GM23338 (cell line): ENCODE data around the gene CTF1. TPM values are rescaled to one million over a fixed set of nuclear protein-coding genes. Genes with fewer than 3 reads are reported as not detected.
"Not testable (repeated sequence)": the region's sequence is repeated elsewhere in the genome, so short reads cannot be mapped to it uniquely, and the experiment has no call there.

Experiments used
- ATAC-seq: fragments of 200-7000 bp; cut with Tn5 transposase; 3 replicates; pipeline ENCODE4 v1.9.1; 2020
- DNase-seq: peaks from one replicate; pipeline ENCODE4 v3.0.0-alpha.2; 2015; ENCODE audit warnings: low spot score
- H2AFZ ChIP-seq: fragments of 200-600 bp; sonication (generic); 2 replicates; pipeline ENCODE4 v1.8.0; 2016; ENCODE audit warnings: antibody characterized with exemption, mild to moderate bottlenecking, moderate library complexity
- H3F3A ChIP-seq: fragments of 200-600 bp; sonication (generic); replicated peaks from 2 replicates; pipeline ENCODE4 v1.8.0; 2017; ENCODE audit warnings: antibody characterized with exemption, mixed run types, low read depth
- H3K27ac ChIP-seq: fragments of 200-600 bp; sonication (generic); 2 replicates; pipeline ENCODE4 v1.6.1; 2016; ENCODE audit warnings: low read depth
- H3K27me3 ChIP-seq: fragments of 200-600 bp; sonication (generic); 2 replicates; pipeline ENCODE4 v1.8.0; 2016; ENCODE audit warnings: mild to moderate bottlenecking, mixed run types, moderate library complexity; ENCODE audit not compliant: insufficient read depth
- H3K36me3 ChIP-seq: fragments of 200-600 bp; sonication (generic); 2 replicates; pipeline ENCODE4 v1.8.0; 2016; ENCODE audit warnings: mild to moderate bottlenecking; ENCODE audit not compliant: insufficient read depth
- H3K4me1 ChIP-seq: fragments of 200-600 bp; sonication (generic); 2 replicates; pipeline ENCODE4 v1.8.0; 2016; ENCODE audit warnings: mild to moderate bottlenecking, moderate library complexity; ENCODE audit not compliant: insufficient read depth
- H3K4me2 ChIP-seq: fragments of 200-600 bp; sonication (generic); 2 replicates; pipeline ENCODE4 v1.7.1; 2017; ENCODE audit warnings: mixed run types
- H3K4me3 ChIP-seq: fragments of 200-600 bp; sonication (generic); 2 replicates; pipeline ENCODE4 v1.6.1; 2016; ENCODE audit warnings: mixed run types
- H3K79me2 ChIP-seq: fragments of 200-600 bp; sonication (generic); replicated peaks from 2 replicates; pipeline ENCODE4 v1.8.0; 2017; ENCODE audit warnings: mild to moderate bottlenecking; ENCODE audit not compliant: insufficient read depth
- H3K9me2 ChIP-seq: fragments of 200-600 bp; sonication (generic); 2 replicates; pipeline ENCODE4 v1.8.0; 2017; ENCODE audit not compliant: insufficient read depth
- H4K20me1 ChIP-seq: fragments of 200-600 bp; sonication (generic); replicated peaks from 2 replicates; pipeline ENCODE4 v1.8.0; 2017; ENCODE audit warnings: mild to moderate bottlenecking; ENCODE audit not compliant: insufficient read depth
- H3K27ac Mint-ChIP-seq: 2 replicates; pipeline ENCODE4 v1.8.0; 2020; ENCODE audit warnings: inconsistent platforms, mild to moderate bottlenecking, moderate library complexity, mixed read lengths
- H3K27me3 Mint-ChIP-seq: 3 replicates; pipeline ENCODE4 v1.8.0; 2022; ENCODE audit warnings: low read depth, mild to moderate bottlenecking, moderate library complexity, mixed read lengths, inconsistent platforms; ENCODE audit not compliant: insufficient read depth, poor library complexity
- H3K36me3 Mint-ChIP-seq: 3 replicates; pipeline ENCODE4 v1.8.0; 2021; ENCODE audit warnings: low read depth, mild to moderate bottlenecking, inconsistent platforms, moderate library complexity, mixed read lengths
- H3K4me1 Mint-ChIP-seq: 3 replicates; pipeline ENCODE4 v1.8.0; 2020; ENCODE audit warnings: mild to moderate bottlenecking, inconsistent platforms, mixed read lengths
- H3K4me3 Mint-ChIP-seq: 3 replicates; pipeline ENCODE4 v1.8.0; 2021; ENCODE audit warnings: moderate library complexity, mild to moderate bottlenecking, inconsistent platforms, mixed read lengths
- H3K9me3 Mint-ChIP-seq: 3 replicates; pipeline ENCODE4 v1.8.0; 2020; ENCODE audit warnings: moderate library complexity, mild to moderate bottlenecking, inconsistent platforms, mixed read lengths
- CREB1 ChIP-seq: fragments of 250-450 bp; sonication (Bioruptor Pico); IDR thresholded peaks from 2 replicates; pipeline ENCODE4 v1.5.0; 2020; ENCODE audit warnings: low read depth, mild to moderate bottlenecking, moderate library complexity
- CTCF ChIP-seq, 2 experiments: fragments of 200-600 bp in 1 of 2; sonication (generic) in 1 of 2; conservative IDR thresholded peaks; 2 replicates each; pipeline versions ENCODE4 v1.5.1 to v1.6.1; 2016 to 2017; ENCODE audit warnings: antibody characterized with exemption in 2 of 2, low read depth in 2 of 2, mild to moderate bottlenecking in 2 of 2, moderate library complexity in 1 of 2
- EZH2 ChIP-seq: fragments of 200-600 bp; sonication (generic); IDR thresholded peaks from one replicate; pipeline ENCODE4 v1.8.0; 2017; ENCODE audit warnings: antibody characterized with exemption, mild to moderate bottlenecking, low read depth; ENCODE audit not compliant: unreplicated experiment
- REST ChIP-seq: IDR thresholded peaks from one replicate; pipeline ENCODE4 v1.6.1; 2018; ENCODE audit warnings: antibody characterized with exemption; ENCODE audit not compliant: unreplicated experiment
- ZNF331 ChIP-seq: fragments of 250-450 bp; sonication (Bioruptor Pico); IDR thresholded peaks from 2 replicates; pipeline ENCODE4 v1.5.0; 2020; ENCODE audit warnings: low read depth, mild to moderate bottlenecking, moderate library complexity
- polyA plus RNA-seq: library from polyadenylated mRNA; unstranded; fragments of >200 nt; fragmentation: Nextera tagmentation; extraction: Ambion mirVana; gene quantifications from 2 replicates; pipeline ENCODE4 v1.2.1, GENCODE V29; 2016
- total RNA-seq: library from RNA; depleted of rRNA; stranded (reverse); fragments of >200 nt; shearing (Covaris generic); gene quantifications from 2 replicates; pipeline ENCODE4 v1.2.3, GENCODE V29; 2014

The CTF1 gene
- total and polyA plus RNA-seq, 2 experiments from 2014 or later = 0.24 to 0.52 TPM

- Mint-ChIP-seq H3K9me3 (no peaks in the 10 kb centered on the region; the same call in 1 of the 3 replicates), H3K27ac (peak overlapping the region; percentile 49; the same call in 1 of the 2 replicates), H3K27me3 (peaks cover 2% of the 10 kb centered on the region), H3K36me3 (peaks cover 66% of the 10 kb centered on the region), H3K4me3 (no peak overlapping the region), H3K4me1 (peaks cover 5% of the 10 kb centered on the region; the same call in 2 of the 3 replicates)
- Histone ChIP-seq H3K4me1 (no peaks in the 10 kb centered on the region), H3K9me2 (no peaks in the 10 kb centered on the region), H3K79me2 (no peaks in the 10 kb centered on the region), H3K4me3 (no peak overlapping the region), H3K36me3 (peaks cover 24% of the 10 kb centered on the region), H3F3A (peaks cover 3% of the 10 kb centered on the region; the same call in 1 of the 2 replicates), H4K20me1 (peaks cover 11% of the 10 kb centered on the region; the same call in 1 of the 2 replicates), H3K27ac (0 out of 2 replicates have a peak overlapping the region, but pooled peaks have one; percentile 50), H3K4me2 (no peak overlapping the region), H3K27me3 (no peaks in the 10 kb centered on the region), H2AFZ (no peak overlapping the region)
- DNase-seq (peak; percentile 88), ATAC-seq (peak; percentile 92)
- no peak for TF ChIP-seq REST
- no peak for TF ChIP-seq ZNF331
- peak; percentile 72 to 83 for TF ChIP-seq CTCF (conservative IDR thresholded peaks at IDR 0.05; ENCODE audit: low read depth in 2 of 2)
Observed at GRCh38 chr16:30934827-30935557, 38.6 kb downstream of the CTF1 start.

GRCh38 chr16:30937692-30938091, 41.3 kb downstream of the CTF1 start:
- Mint-ChIP-seq H3K27ac (no peak overlapping the region; the same call in 1 of the 2 replicates), H3K27me3 (peaks cover 9% of the 10 kb centered on the region), H3K4me3 (no peak overlapping the region), H3K4me1 (peaks cover 17% of the 10 kb centered on the region), H3K9me3 (no peaks in the 10 kb centered on the region; the same call in 1 of the 3 replicates), H3K36me3 (peaks cover 65% of the 10 kb centered on the region)
- no peaks in the 10 kb centered on the region for H3K27me3 ChIP-seq
- H3K9me2 ChIP-seq = no peaks in the 10 kb centered on the region
- peaks cover 11% of the 10 kb centered on the region; the same call in 1 of the 2 replicates for H4K20me1 ChIP-seq
- no peak overlapping the region for H3K4me2 ChIP-seq
- no peak overlapping the region for H3K27ac ChIP-seq
- H3F3A ChIP-seq = peaks cover 11% of the 10 kb centered on the region; the same call in 1 of the 2 replicates
- no peak overlapping the region for H3K4me3 ChIP-seq
- TF ChIP-seq CREB1 (CRISPR knock-in tag) (no peak), EZH2 (no peak)
- H2AFZ ChIP-seq = no peak overlapping the region
- ATAC-seq = no peak
- peaks cover 9% of the 10 kb centered on the region for H3K36me3 ChIP-seq
- peaks cover 6% of the 10 kb centered on the region; the same call in 1 of the 2 replicates for H3K4me1 ChIP-seq
- DNase-seq = no peak
- H3K79me2 ChIP-seq = 0 out of 2 replicates have a peak, but pooled peaks cover 2% of the 10 kb centered on the region

- H3K4me2 ChIP-seq, DNase-seq, H3K27me3 ChIP-seq, H3K4me3 ChIP-seq, ATAC-seq, H3K27ac ChIP-seq, H3K9me3 Mint-ChIP-seq, H2AFZ ChIP-seq, H3K9me2 ChIP-seq, H3K4me1 ChIP-seq, H3K27ac Mint-ChIP-seq, H3K4me3 Mint-ChIP-seq: not testable (repeated sequence)
- Mint-ChIP-seq H3K36me3 (peaks cover 76% of the 10 kb centered on the region), H3K27me3 (peaks cover 17% of the 10 kb centered on the region), H3K4me1 (peaks cover 18% of the 10 kb centered on the region)
- Histone ChIP-seq H3F3A (peaks cover 18% of the 10 kb centered on the region), H3K36me3 (peaks cover 15% of the 10 kb centered on the region), H4K20me1 (peaks cover 14% of the 10 kb centered on the region), H3K79me2 (peaks cover 14% of the 10 kb centered on the region; the same call in 1 of the 2 replicates)
Observed at GRCh38 chr16:30939571-30939970, 43.2 kb downstream of the CTF1 start.
